ENCODE data around the gene MOB3B.

MOB3B gene

GRCh38 chr9:27534658-27535209, 5.1 kb upstream of the MOB3B start:
- H3K9me3 ChIP-seq (ENCODE audit: control insufficient read depth, insufficient read depth, low read depth, low read length) = no peaks in the 10 kb centered on the region
- no peak overlapping the region for H3K27ac ChIP-seq (ENCODE audit: extremely low read depth, low read depth, low read length)
- TF ChIP-seq ZNF18 (tag by site-specific recombination; IDR thresholded peaks at IDR 0.05) (no peak), ZNF677 (tag by site-specific recombination; IDR thresholded peaks at IDR 0.05) (no peak), ZNF341 (tag by site-specific recombination; IDR thresholded peaks at IDR 0.05; ENCODE audit: low read depth) (no peak), ZNF26 (tag by site-specific recombination; IDR thresholded peaks at IDR 0.05) (no peak), ZFP41 (tag by site-specific recombination; IDR thresholded peaks at IDR 0.05; ENCODE audit: borderline replicate concordance) (no peak), ZNF433 (tag by site-specific recombination; IDR thresholded peaks at IDR 0.05; ENCODE audit: low read depth) (no peak), ZNF146 (tag by site-specific recombination; IDR thresholded peaks at IDR 0.05) (no peak), ZNF707 (tag by site-specific recombination; IDR thresholded peaks at IDR 0.05) (no peak), ZNF670 (tag by site-specific recombination; IDR thresholded peaks at IDR 0.05; ENCODE audit: low read depth) (no peak), PRDM4 (tag by site-specific recombination; IDR thresholded peaks at IDR 0.05) (no peak), ZNF280C (tag by site-specific recombination; IDR thresholded peaks at IDR 0.05) (no peak), ZBTB20 (tag by site-specific recombination; IDR thresholded peaks at IDR 0.05) (no peak), SP7 (tag by site-specific recombination; IDR thresholded peaks at IDR 0.05) (no peak), ZNF544 (tag by site-specific recombination; IDR thresholded peaks at IDR 0.05) (no peak), ZNF621 (tag by site-specific recombination; IDR thresholded peaks at IDR 0.05) (no peak), ZNF311 (tag by site-specific recombination; IDR thresholded peaks at IDR 0.05; ENCODE audit: borderline replicate concordance) (no peak), HOXD13 (CRISPR knock-in tag; IDR thresholded peaks at IDR 0.05; ENCODE audit: borderline replicate concordance) (no peak), ZNF362 (tag by site-specific recombination; IDR thresholded peaks at IDR 0.05) (no peak), CTCF (tag by site-specific recombination; IDR thresholded peaks at IDR 0.05) (no peak), SP3 (tag by site-specific recombination; IDR thresholded peaks at IDR 0.05) (no peak)
- no peaks in the 10 kb centered on the region for H3K36me3 ChIP-seq (ENCODE audit: control insufficient read depth in 2 of 2, insufficient read depth in 1 of 2, low read length in 2 of 2)
- no peak overlapping the region for H3K4me3 ChIP-seq (ENCODE audit: low read depth, low read length)
- CTCF ChIA-PET = interaction anchor here (0.6 to 5.9 kb wide), 4 partner anchors 11 to 284 kb away, joined by 3 to 52 read pairs (median 4); no protein-coding TSS in a partner anchor
- peaks cover 8% of the 10 kb centered on the region; the same call in 1 of the 2 replicates for H3K4me1 ChIP-seq (ENCODE audit: control insufficient read depth, insufficient read depth, low read length)
- POLR2A ChIA-PET = no interaction called here

All from HEK293 (cell line).